Skeletal muscle tissue (tissue), 4 donors: ENCODE data around the gene RPGRIP1L. TPM values are rescaled to one million over a fixed set of nuclear protein-coding genes. Genes with fewer than 3 reads are reported as not detected.

Experiments used
- H3K27ac ChIP-seq: one replicate; pipeline ENCODE4 v1.7.0; 2013; ENCODE audit warnings: mild to moderate bottlenecking, low read depth, low read length, inconsistent platforms
- H3K27me3 ChIP-seq, 3 donors: one replicate each; pipeline ENCODE4 v1.7.0; 2013; ENCODE audit warnings: low read length in 3 of 3; ENCODE audit not compliant: control insufficient read depth in 3 of 3, insufficient read depth in 3 of 3
- H3K36me3 ChIP-seq, 3 donors: one replicate each; pipeline ENCODE4 v1.7.0; 2013; ENCODE audit warnings: low read length in 3 of 3; ENCODE audit not compliant: control insufficient read depth in 3 of 3, insufficient read depth in 3 of 3
- H3K4me1 ChIP-seq, 3 donors: one replicate each; pipeline ENCODE4 v1.7.0; 2013; ENCODE audit warnings: low read length in 3 of 3, mild to moderate bottlenecking in 3 of 3; ENCODE audit not compliant: control insufficient read depth in 3 of 3, insufficient read depth in 3 of 3
- H3K4me3 ChIP-seq, 3 donors: one replicate each; pipeline ENCODE4 v1.7.0; 2013; ENCODE audit warnings: low read length in 3 of 3
- H3K9ac ChIP-seq, 3 donors: one replicate each; pipeline ENCODE4 v1.7.0; 2013; ENCODE audit warnings: low read length in 3 of 3, mild to moderate bottlenecking in 3 of 3, moderate library complexity in 2 of 3, low read depth in 1 of 3
- H3K9me3 ChIP-seq, 3 donors: one replicate each; pipeline ENCODE4 v1.7.0; 2013; ENCODE audit warnings: low read length in 3 of 3; ENCODE audit not compliant: control insufficient read depth in 3 of 3
- total RNA-seq: library from RNA; depleted of rRNA; stranded (reverse); fragments of >200 nt; gene quantifications from one replicate; pipeline ENCODE4 v1.2.3, GENCODE V29; 2014
- donor health status: Osteomylitis.

Gene RPGRIP1L
- total RNA-seq, 1 donor from 2014 or later = 13.6 TPM

GRCh38 chr16:53566552-53567245 is 137.0 kb downstream of the RPGRIP1L start:
- H3K4me3 ChIP-seq = no peak overlapping the region
- no peak overlapping the region for H3K27ac ChIP-seq
- no peaks in the 10 kb centered on the region for H3K36me3 ChIP-seq
- no peaks in the 10 kb centered on the region for H3K27me3 ChIP-seq
- H3K4me1 ChIP-seq = no peaks in the 10 kb centered on the region
- H3K9ac ChIP-seq = no peak overlapping the region
- peaks cover 0 to 4% (median 0%) of the 10 kb centered on the region in 3 donors for H3K9me3 ChIP-seq

GRCh38 chr16:53565296-53565863 is 138.3 kb downstream of the RPGRIP1L start:
- H3K9me3 ChIP-seq = no peaks in the 10 kb centered on the region
- H3K9ac ChIP-seq = no peak overlapping the region

GRCh38 chr16:53563426-53563825 is 140.2 kb downstream of the RPGRIP1L start:
- Histone ChIP-seq H3K4me3 (no peak overlapping the region), H3K4me1 (no peaks in the 10 kb centered on the region), H3K27ac (no peak overlapping the region), H3K9me3 (no peaks in the 10 kb centered on the region), H3K9ac (no peak overlapping the region), H3K36me3 (no peaks in the 10 kb centered on the region), H3K27me3 (no peaks in the 10 kb centered on the region)

More at GRCh38 chr16:53565296-53565863, 138.3 kb downstream of the RPGRIP1L start:
- no peak overlapping the region for H3K27ac ChIP-seq
- no peak overlapping the region for H3K4me3 ChIP-seq
- H3K36me3 ChIP-seq = no peaks in the 10 kb centered on the region
- H3K4me1 ChIP-seq = no peaks in the 10 kb centered on the region
- no peaks in the 10 kb centered on the region for H3K27me3 ChIP-seq

- no peaks in the 10 kb centered on the region for H3K36me3 ChIP-seq
- H3K27ac ChIP-seq = no peak overlapping the region
- no peak overlapping the region for H3K9ac ChIP-seq
- no peaks in the 10 kb centered on the region for H3K27me3 ChIP-seq
- H3K9me3 ChIP-seq = no peaks in the 10 kb centered on the region
- H3K4me1 ChIP-seq = no peaks in the 10 kb centered on the region
- H3K4me3 ChIP-seq = no peak overlapping the region
Measured at GRCh38 chr16:53561101-53561888, 142.4 kb downstream of the RPGRIP1L start.

GRCh38 chr16:53559270-53559951 is 144.2 kb downstream of the RPGRIP1L start:
- Histone ChIP-seq H3K27ac (no peak overlapping the region), H3K9me3 (no peaks in the 10 kb centered on the region), H3K4me1 (no peaks in the 10 kb centered on the region), H3K4me3 (no peak overlapping the region), H3K9ac (no peak overlapping the region), H3K36me3 (no peaks in the 10 kb centered on the region), H3K27me3 (no peaks in the 10 kb centered on the region)

GRCh38 chr16:53558710-53559109 is 144.9 kb downstream of the RPGRIP1L start:
- no peak overlapping the region for H3K9ac ChIP-seq
- no peaks in the 10 kb centered on the region for H3K36me3 ChIP-seq
- no peak overlapping the region for H3K4me3 ChIP-seq
- H3K27ac ChIP-seq = no peak overlapping the region
- no peaks in the 10 kb centered on the region for H3K4me1 ChIP-seq
- H3K9me3 ChIP-seq = no peaks in the 10 kb centered on the region
- H3K27me3 ChIP-seq = no peaks in the 10 kb centered on the region

- Histone ChIP-seq H3K4me3 (no peak overlapping the region), H3K36me3 (no peaks in the 10 kb centered on the region), H3K9ac (no peak overlapping the region), H3K27ac (no peak overlapping the region), H3K4me1 (no peaks in the 10 kb centered on the region), H3K27me3 (no peaks in the 10 kb centered on the region), H3K9me3 (no peaks in the 10 kb centered on the region)
Measured at GRCh38 chr16:53556521-53556920, 147.1 kb downstream of the RPGRIP1L start.

- Histone ChIP-seq H3K9me3 (no peaks in the 10 kb centered on the region), H3K36me3 (no peaks in the 10 kb centered on the region), H3K4me1 (peaks cover 0 to 3% (median 2%) of the 10 kb centered on the region in 3 donors), H3K27ac (no peak overlapping the region), H3K4me3 (no peak overlapping the region), H3K9ac (no peak overlapping the region), H3K27me3 (peaks cover 0 to 3% (median 0%) of the 10 kb centered on the region in 3 donors)
Measured at GRCh38 chr16:53549970-53550690, 153.5 kb downstream of the RPGRIP1L start.
